K562 (cell line): Measurements from ENCODE around the gene TMEM86B. TPM values are rescaled to one million over a fixed set of nuclear protein-coding genes. Genes with fewer than 3 reads are reported as not detected.

ENCODE experiments used
- BCOR ChIP-seq: fragments of 450-650 bp; IDR thresholded peaks from 2 replicates; pipeline ENCODE4 v1.6.1; 2016
- BRD4 ChIP-seq: fragments of 200-600 bp; sonication (generic); IDR thresholded peaks from 2 replicates; pipeline ENCODE4 v1.6.1; 2017; ENCODE audit warnings: inconsistent platforms
- CAMTA2 ChIP-seq: fragments of 250-450 bp; sonication (Bioruptor Pico); conservative IDR thresholded peaks from 2 replicates; pipeline ENCODE4 v1.5.1; 2022
- CGGBP1 ChIP-seq: fragments of 250-450 bp; sonication (Bioruptor Pico); IDR thresholded peaks from 2 replicates; pipeline ENCODE4 v1.9.0; 2021; ENCODE audit warnings: mild to moderate bottlenecking
- CREM ChIP-seq: IDR thresholded peaks from 2 replicates; pipeline ENCODE4 v1.6.1; 2014; ENCODE audit warnings: antibody characterized with exemption, low read depth
- DIDO1 ChIP-seq: fragments of 450-650 bp; IDR thresholded peaks from 2 replicates; pipeline ENCODE4 v1.6.1; 2016; ENCODE audit warnings: low read depth, missing biosample characterization, missing genetic modification characterization
- ESRRA ChIP-seq: fragments of 450-650 bp; IDR thresholded peaks from 2 replicates; pipeline ENCODE4 v1.6.1; 2014; ENCODE audit warnings: low read depth, mild to moderate bottlenecking, moderate library complexity, borderline replicate concordance
- FOXP4 ChIP-seq: sonication (generic); formaldehyde crosslinking; IDR thresholded peaks from 2 replicates; pipeline ENCODE4 v1.8.0; 2022; ENCODE audit warnings: mild to moderate bottlenecking, missing genetic modification reagents, borderline replicate concordance
- GATAD2A ChIP-seq: fragments of 450-650 bp; IDR thresholded peaks from 2 replicates; pipeline ENCODE4 v1.6.1; 2017
- KAT8 ChIP-seq: fragments of 450-650 bp; IDR thresholded peaks from 2 replicates; pipeline ENCODE4 v1.6.1; 2016; ENCODE audit warnings: low read depth, mild to moderate bottlenecking
- MAFK ChIP-seq: IDR thresholded peaks from 2 replicates; pipeline ENCODE4 v1.6.1; 2011; ENCODE audit warnings: low read length, improper control_type of control experiment
- MCM5 ChIP-seq: fragments of 450-650 bp; IDR thresholded peaks from 2 replicates; pipeline ENCODE4 v1.6.1; 2016; ENCODE audit warnings: low read depth
- MEF2D ChIP-seq: conservative IDR thresholded peaks from 2 replicates; pipeline ENCODE4 v1.6.1; 2016; ENCODE audit warnings: low read depth, missing genetic modification characterization, missing compliant biosample characterization
- MNT ChIP-seq, 2 experiments: fragments of 450-650 bp; conservative IDR thresholded peaks; 2 replicates each; pipeline ENCODE4 v1.6.1; 2017; ENCODE audit warnings: mild to moderate bottlenecking in 2 of 2, moderate library complexity in 2 of 2
- TAF15 ChIP-seq: fragments of 200-400 bp; formaldehyde crosslinking; IDR thresholded peaks from 2 replicates; pipeline ENCODE4 v1.6.1; 2017; ENCODE audit warnings: mild to moderate bottlenecking, low read depth, low read length, moderate library complexity
- TAF7 ChIP-seq: fragments of 450-650 bp; IDR thresholded peaks from 2 replicates; pipeline ENCODE4 v1.6.1; 2016; ENCODE audit warnings: missing genetic modification characterization, missing compliant biosample characterization
- TFE3 ChIP-seq: fragments of 450-650 bp; formaldehyde crosslinking; IDR thresholded peaks from 2 replicates; pipeline ENCODE4 v1.4.0; 2020; ENCODE audit warnings: mild to moderate bottlenecking, mixed read lengths
- ZNF12 ChIP-seq: sonication (generic); formaldehyde crosslinking; IDR thresholded peaks from 2 replicates; pipeline ENCODE4 v1.4.0; 2020; ENCODE audit warnings: mild to moderate bottlenecking, missing genetic modification reagents
- ZNF3 ChIP-seq: fragments of 250-450 bp; sonication (Bioruptor Pico); IDR thresholded peaks from 2 replicates; pipeline ENCODE4 v1.5.0; 2021; ENCODE audit warnings: mild to moderate bottlenecking, moderate library complexity
- polyA plus RNA-seq, 8 experiments: library from polyadenylated mRNA; depleted of rRNA in 4 of 8; stranded (reverse) in 5 of 8; unstranded in 3 of 8; fragments of >200 nt; fragmentation: Nextera tagmentation in 2 of 8; fragmentation: Illumina TruSeq in 1 of 8; extraction: Ambion mirVana in 2 of 8; extraction: Trizol in 1 of 8; gene quantifications; 2 replicates each; pipeline versions ENCODE4 v1.2.1 to v1.2.3, GENCODE V29; 2011 to 2014; ENCODE audit warnings: inconsistent platforms in 1 of 8, missing spikeins in 1 of 8
- total RNA-seq, 7 experiments: library from RNA; depleted of rRNA in 6 of 7; stranded (reverse); fragments of >200 nt in 6 of 7; fragmentation: Illumina TruSeq in 2 of 7; extraction: Trizol in 2 of 7; gene quantifications; 2 replicates each; pipeline versions ENCODE4 v1.2.1 to v1.2.3, GENCODE V29; 2011 to 2021; ENCODE audit warnings: low replicate concordance in 1 of 7
- TF ChIP-seq, protein P1 (sequence below): fragments of 200-800 bp; sonication (Bioruptor generic); IDR thresholded peaks from 2 replicates; pipeline ENCODE4 v1.6.1; 2017; ENCODE audit warnings: missing genetic modification characterization, missing compliant biosample characterization

TMEM86B gene
- total and polyA plus RNA-seq, 9 of the 15 experiments (the other 6 are each of a cell fraction or from before 2014, with no cell fraction given): 0.28 to 7.9 (median 2.1) TPM

GRCh38 chr19:55258828-55259539 lies 30.4 kb upstream of the TMEM86B start, which contains the start of gene PPP6R1 (continued):
- TF ChIP-seq MNT (conservative IDR thresholded peaks at IDR 0.05) (peak; percentile 86 to 94), ZNF12 (CRISPR knock-in tag) (0 out of 2 replicates have a peak, but pooled peaks have one; percentile 57), TAF15 (no peak), MEF2D (peak; percentile 72; the same call in 1 of the 2 replicates), KAT8 (no peak), BRD4 (peak; percentile 59; the same call in 1 of the 2 replicates), BCOR (peak; percentile 88), MAFK (peak; percentile 40; the same call in 1 of the 2 replicates), TFE3 (CRISPR knock-in tag) (no peak), DIDO1 (tag) (no peak), CAMTA2 (CRISPR knock-in tag) (no peak), FOXP4 (CRISPR knock-in tag) (no peak), CGGBP1 (CRISPR knock-in tag) (no peak), GATAD2A (no peak; the same call in 1 of the 2 replicates), TAF7 (tag) (peak; percentile 93), ZNF3 (CRISPR knock-in tag) (no peak), MCM5 (no peak), CREM (peak; percentile 78), ESRRA (peak; percentile 84)
- TF ChIP-seq, protein P1, sequence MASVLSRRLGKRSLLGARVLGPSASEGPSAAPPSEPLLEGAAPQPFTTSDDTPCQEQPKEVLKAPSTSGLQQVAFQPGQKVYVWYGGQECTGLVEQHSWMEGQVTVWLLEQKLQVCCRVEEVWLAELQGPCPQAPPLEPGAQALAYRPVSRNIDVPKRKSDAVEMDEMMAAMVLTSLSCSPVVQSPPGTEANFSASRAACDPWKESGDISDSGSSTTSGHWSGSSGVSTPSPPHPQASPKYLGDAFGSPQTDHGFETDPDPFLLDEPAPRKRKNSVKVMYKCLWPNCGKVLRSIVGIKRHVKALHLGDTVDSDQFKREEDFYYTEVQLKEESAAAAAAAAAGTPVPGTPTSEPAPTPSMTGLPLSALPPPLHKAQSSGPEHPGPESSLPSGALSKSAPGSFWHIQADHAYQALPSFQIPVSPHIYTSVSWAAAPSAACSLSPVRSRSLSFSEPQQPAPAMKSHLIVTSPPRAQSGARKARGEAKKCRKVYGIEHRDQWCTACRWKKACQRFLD (CRISPR knock-in tag): 0 out of 2 replicates have a peak, but pooled peaks have one; percentile 77
